Measurements from ENCODE around the gene KIF22. TPM values are rescaled to one million over a fixed set of nuclear protein-coding genes. Genes with fewer than 3 reads are reported as not detected.
A peak's percentile ranks its signal among the peaks of the same experiment; 100 is the strongest.

KIF22 gene
- total and polyA plus RNA-seq, 9 of the 15 experiments (the other 6 are each of a cell fraction or from before 2014, with no cell fraction given), result 8.7 to 232 (median 131) TPM

DNA sequence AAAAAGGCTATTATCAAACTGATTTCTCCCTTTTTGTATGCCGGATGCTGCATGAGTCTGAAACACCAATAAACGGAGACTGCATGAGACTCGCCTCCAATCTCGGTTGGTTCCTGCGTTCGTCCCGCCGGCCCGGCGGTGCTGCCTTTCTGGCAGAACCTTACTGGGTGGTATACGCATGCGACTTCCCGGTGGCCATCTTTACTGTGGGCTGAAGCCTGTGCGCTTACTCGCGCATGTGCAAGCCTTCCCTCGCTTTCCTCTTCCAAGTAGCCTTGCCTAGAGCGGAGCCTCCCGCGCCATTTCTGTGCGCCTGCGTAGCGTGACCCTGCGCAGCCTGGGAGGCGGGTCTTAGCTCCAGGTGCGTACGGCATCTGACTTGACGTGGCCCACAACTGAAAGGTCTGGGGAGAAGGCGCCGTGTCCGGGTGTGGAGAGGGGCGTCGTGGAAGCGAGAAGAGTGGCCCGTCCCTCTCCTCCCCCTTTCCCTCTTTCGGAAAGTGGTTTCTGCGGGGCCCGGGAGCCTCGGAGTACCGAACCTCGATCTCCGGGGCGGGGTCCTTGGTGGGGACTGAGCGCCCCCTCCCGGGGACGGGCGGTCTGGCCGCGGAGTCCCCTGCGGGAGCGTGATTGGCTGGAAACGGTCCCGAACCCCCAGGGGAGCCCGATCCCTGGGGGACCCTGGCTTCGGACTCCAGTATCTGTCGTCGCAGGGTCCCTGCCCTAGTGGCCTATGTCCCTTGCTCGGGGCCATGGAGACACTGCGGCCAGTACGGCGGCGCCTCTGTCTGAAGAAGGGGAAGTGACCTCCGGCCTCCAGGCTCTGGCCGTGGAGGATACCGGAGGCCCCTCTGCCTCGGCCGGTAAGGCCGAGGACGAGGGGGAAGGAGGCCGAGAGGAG, 25.5 kb downstream of the KIF22 start, which contains the start of gene PAGR1 (continued):
- TF ChIP-seq PTBP1 (IDR thresholded peaks at IDR 0.05; ENCODE audit: low read depth, low read length) (no peak), MTA3 (IDR thresholded peaks at IDR 0.05; ENCODE audit: borderline replicate concordance) (peak; percentile 87; the same call in 1 of the 2 replicates), KDM4B (IDR thresholded peaks at IDR 0.05; ENCODE audit: borderline replicate concordance in 2 of 2, low read depth in 1 of 2) (no peak), ZNF507 (tag; conservative IDR thresholded peaks at IDR 0.05) (no peak), SRSF3 (IDR thresholded peaks at IDR 0.05; ENCODE audit: insufficient read depth, low read length) (0 out of 2 replicates have a peak, but pooled peaks have one; percentile 29), TCF7 (IDR thresholded peaks at IDR 0.05; ENCODE audit: borderline replicate concordance) (0 out of 2 replicates have a peak, but pooled peaks have one; percentile 20), ZBTB7A (IDR thresholded peaks at IDR 0.05; ENCODE audit: borderline replicate concordance, control insufficient read depth, low read depth, low read length) (peak; percentile 73; the same call in 1 of the 2 replicates), BDP1 (IDR thresholded peaks at IDR 0.05; ENCODE audit: insufficient read depth, insufficient read length) (no peak), MAFF (IDR thresholded peaks at IDR 0.05; ENCODE audit: low read length) (no peak), SLC30A9 (CRISPR knock-in tag; IDR thresholded peaks at IDR 0.05) (no peak), MCM3 (IDR thresholded peaks at IDR 0.05) (no peak), HMGN3 (IDR thresholded peaks at IDR 0.05; ENCODE audit: borderline replicate concordance, extremely low read depth, insufficient read length, low read depth, low read length) (no peak), ZNF57 (CRISPR knock-in tag; IDR thresholded peaks at IDR 0.05) (peak; percentile 78; the same call in 1 of the 2 replicates), ZNF766 (CRISPR knock-in tag; conservative IDR thresholded peaks at IDR 0.05) (0 out of 2 replicates have a peak, but pooled peaks have one; percentile 24), ZNF41 (CRISPR knock-in tag; conservative IDR thresholded peaks at IDR 0.05) (no peak), CBX3 (IDR thresholded peaks at IDR 0.05; ENCODE audit: borderline replicate concordance in 1 of 2, low read length in 2 of 2) (peak in 1 of 2 experiments; percentile 34; a peak in 1 of 3 replicates)
- TF ChIP-seq, protein P1, sequence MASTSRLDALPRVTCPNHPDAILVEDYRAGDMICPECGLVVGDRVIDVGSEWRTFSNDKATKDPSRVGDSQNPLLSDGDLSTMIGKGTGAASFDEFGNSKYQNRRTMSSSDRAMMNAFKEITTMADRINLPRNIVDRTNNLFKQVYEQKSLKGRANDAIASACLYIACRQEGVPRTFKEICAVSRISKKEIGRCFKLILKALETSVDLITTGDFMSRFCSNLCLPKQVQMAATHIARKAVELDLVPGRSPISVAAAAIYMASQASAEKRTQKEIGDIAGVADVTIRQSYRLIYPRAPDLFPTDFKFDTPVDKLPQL (IDR thresholded peaks at IDR 0.05; ENCODE audit: extremely low read depth, insufficient read length), result no peak
- TF ChIP-seq, protein P2, sequence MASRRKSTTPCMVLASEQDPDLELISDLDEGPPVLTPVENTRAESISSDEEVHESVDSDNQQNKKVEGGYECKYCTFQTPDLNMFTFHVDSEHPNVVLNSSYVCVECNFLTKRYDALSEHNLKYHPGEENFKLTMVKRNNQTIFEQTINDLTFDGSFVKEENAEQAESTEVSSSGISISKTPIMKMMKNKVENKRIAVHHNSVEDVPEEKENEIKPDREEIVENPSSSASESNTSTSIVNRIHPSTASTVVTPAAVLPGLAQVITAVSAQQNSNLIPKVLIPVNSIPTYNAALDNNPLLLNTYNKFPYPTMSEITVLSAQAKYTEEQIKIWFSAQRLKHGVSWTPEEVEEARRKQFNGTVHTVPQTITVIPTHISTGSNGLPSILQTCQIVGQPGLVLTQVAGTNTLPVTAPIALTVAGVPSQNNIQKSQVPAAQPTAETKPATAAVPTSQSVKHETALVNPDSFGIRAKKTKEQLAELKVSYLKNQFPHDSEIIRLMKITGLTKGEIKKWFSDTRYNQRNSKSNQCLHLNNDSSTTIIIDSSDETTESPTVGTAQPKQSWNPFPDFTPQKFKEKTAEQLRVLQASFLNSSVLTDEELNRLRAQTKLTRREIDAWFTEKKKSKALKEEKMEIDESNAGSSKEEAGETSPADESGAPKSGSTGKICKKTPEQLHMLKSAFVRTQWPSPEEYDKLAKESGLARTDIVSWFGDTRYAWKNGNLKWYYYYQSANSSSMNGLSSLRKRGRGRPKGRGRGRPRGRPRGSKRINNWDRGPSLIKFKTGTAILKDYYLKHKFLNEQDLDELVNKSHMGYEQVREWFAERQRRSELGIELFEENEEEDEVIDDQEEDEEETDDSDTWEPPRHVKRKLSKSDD (conservative IDR thresholded peaks at IDR 0.05; ENCODE audit: low read length), result no peak; the same call in 1 of the 2 replicates
- TF ChIP-seq, protein P3, sequence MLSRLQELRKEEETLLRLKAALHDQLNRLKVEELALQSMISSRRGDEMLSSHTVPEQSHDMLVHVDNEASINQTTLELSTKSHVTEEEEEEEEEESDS (CRISPR knock-in tag; IDR thresholded peaks at IDR 0.05), result no peak
- TF ChIP-seq, protein P4, sequence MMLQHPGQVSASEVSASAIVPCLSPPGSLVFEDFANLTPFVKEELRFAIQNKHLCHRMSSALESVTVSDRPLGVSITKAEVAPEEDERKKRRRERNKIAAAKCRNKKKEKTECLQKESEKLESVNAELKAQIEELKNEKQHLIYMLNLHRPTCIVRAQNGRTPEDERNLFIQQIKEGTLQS (IDR thresholded peaks at IDR 0.05), result no peak
- TF ChIP-seq, protein P4 (CRISPR knock-in tag; conservative IDR thresholded peaks at IDR 0.05), result 0 out of 2 replicates have a peak, but pooled peaks have one; percentile 34
- TF ChIP-seq, protein P5, sequence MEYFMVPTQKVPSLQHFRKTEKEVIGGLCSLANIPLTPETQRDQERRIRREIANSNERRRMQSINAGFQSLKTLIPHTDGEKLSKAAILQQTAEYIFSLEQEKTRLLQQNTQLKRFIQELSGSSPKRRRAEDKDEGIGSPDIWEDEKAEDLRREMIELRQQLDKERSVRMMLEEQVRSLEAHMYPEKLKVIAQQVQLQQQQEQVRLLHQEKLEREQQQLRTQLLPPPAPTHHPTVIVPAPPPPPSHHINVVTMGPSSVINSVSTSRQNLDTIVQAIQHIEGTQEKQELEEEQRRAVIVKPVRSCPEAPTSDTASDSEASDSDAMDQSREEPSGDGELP (CRISPR knock-in tag; IDR thresholded peaks at IDR 0.05; ENCODE audit: borderline replicate concordance), result peak; percentile 90

Measured in K562 (cell line).